GM23338 (cell line): ENCODE results near the gene ZBTB46. TPM values are rescaled to one million over a fixed set of nuclear protein-coding genes. Genes with fewer than 3 reads are reported as not detected.

Experiments
- ATAC-seq: fragments of 200-7000 bp; cut with Tn5 transposase; 3 replicates; pipeline ENCODE4 v1.9.1; 2020
- DNase-seq: peaks from one replicate; pipeline ENCODE4 v3.0.0-alpha.2; 2015; ENCODE audit warnings: low spot score
- H2AFZ ChIP-seq: fragments of 200-600 bp; sonication (generic); 2 replicates; pipeline ENCODE4 v1.8.0; 2016; ENCODE audit warnings: antibody characterized with exemption, mild to moderate bottlenecking, moderate library complexity
- H3F3A ChIP-seq: fragments of 200-600 bp; sonication (generic); replicated peaks from 2 replicates; pipeline ENCODE4 v1.8.0; 2017; ENCODE audit warnings: antibody characterized with exemption, mixed run types, low read depth
- H3K27ac ChIP-seq: fragments of 200-600 bp; sonication (generic); 2 replicates; pipeline ENCODE4 v1.6.1; 2016; ENCODE audit warnings: low read depth
- H3K27me3 ChIP-seq: fragments of 200-600 bp; sonication (generic); 2 replicates; pipeline ENCODE4 v1.8.0; 2016; ENCODE audit warnings: mild to moderate bottlenecking, mixed run types, moderate library complexity; ENCODE audit not compliant: insufficient read depth
- H3K36me3 ChIP-seq: fragments of 200-600 bp; sonication (generic); 2 replicates; pipeline ENCODE4 v1.8.0; 2016; ENCODE audit warnings: mild to moderate bottlenecking; ENCODE audit not compliant: insufficient read depth
- H3K4me1 ChIP-seq: fragments of 200-600 bp; sonication (generic); 2 replicates; pipeline ENCODE4 v1.8.0; 2016; ENCODE audit warnings: mild to moderate bottlenecking, moderate library complexity; ENCODE audit not compliant: insufficient read depth
- H3K4me2 ChIP-seq: fragments of 200-600 bp; sonication (generic); 2 replicates; pipeline ENCODE4 v1.7.1; 2017; ENCODE audit warnings: mixed run types
- H3K4me3 ChIP-seq: fragments of 200-600 bp; sonication (generic); 2 replicates; pipeline ENCODE4 v1.6.1; 2016; ENCODE audit warnings: mixed run types
- H3K79me2 ChIP-seq: fragments of 200-600 bp; sonication (generic); replicated peaks from 2 replicates; pipeline ENCODE4 v1.8.0; 2017; ENCODE audit warnings: mild to moderate bottlenecking; ENCODE audit not compliant: insufficient read depth
- H3K9me2 ChIP-seq: fragments of 200-600 bp; sonication (generic); 2 replicates; pipeline ENCODE4 v1.8.0; 2017; ENCODE audit not compliant: insufficient read depth
- H4K20me1 ChIP-seq: fragments of 200-600 bp; sonication (generic); replicated peaks from 2 replicates; pipeline ENCODE4 v1.8.0; 2017; ENCODE audit warnings: mild to moderate bottlenecking; ENCODE audit not compliant: insufficient read depth
- H3K27ac Mint-ChIP-seq: 2 replicates; pipeline ENCODE4 v1.8.0; 2020; ENCODE audit warnings: inconsistent platforms, mild to moderate bottlenecking, moderate library complexity, mixed read lengths
- H3K27me3 Mint-ChIP-seq: 3 replicates; pipeline ENCODE4 v1.8.0; 2022; ENCODE audit warnings: low read depth, mild to moderate bottlenecking, moderate library complexity, mixed read lengths, inconsistent platforms; ENCODE audit not compliant: insufficient read depth, poor library complexity
- H3K36me3 Mint-ChIP-seq: 3 replicates; pipeline ENCODE4 v1.8.0; 2021; ENCODE audit warnings: low read depth, mild to moderate bottlenecking, inconsistent platforms, moderate library complexity, mixed read lengths
- H3K4me1 Mint-ChIP-seq: 3 replicates; pipeline ENCODE4 v1.8.0; 2020; ENCODE audit warnings: mild to moderate bottlenecking, inconsistent platforms, mixed read lengths
- H3K4me3 Mint-ChIP-seq: 3 replicates; pipeline ENCODE4 v1.8.0; 2021; ENCODE audit warnings: moderate library complexity, mild to moderate bottlenecking, inconsistent platforms, mixed read lengths
- H3K9me3 Mint-ChIP-seq: 3 replicates; pipeline ENCODE4 v1.8.0; 2020; ENCODE audit warnings: moderate library complexity, mild to moderate bottlenecking, inconsistent platforms, mixed read lengths
- CTCF ChIP-seq, 2 experiments: fragments of 200-600 bp in 1 of 2; sonication (generic) in 1 of 2; conservative IDR thresholded peaks; 2 replicates each; pipeline versions ENCODE4 v1.5.1 to v1.6.1; 2016 to 2017; ENCODE audit warnings: antibody characterized with exemption in 2 of 2, low read depth in 2 of 2, mild to moderate bottlenecking in 2 of 2, moderate library complexity in 1 of 2
- ETS1 ChIP-seq: IDR thresholded peaks from 2 replicates; pipeline ENCODE4 v1.6.1; 2016; ENCODE audit warnings: antibody characterized with exemption
- EZH2 ChIP-seq: fragments of 200-600 bp; sonication (generic); IDR thresholded peaks from one replicate; pipeline ENCODE4 v1.8.0; 2017; ENCODE audit warnings: antibody characterized with exemption, mild to moderate bottlenecking, low read depth; ENCODE audit not compliant: unreplicated experiment
- EZH2phosphoT487 ChIP-seq: fragments of 200-600 bp; sonication (generic); IDR thresholded peaks from one replicate; pipeline ENCODE4 v1.8.1; 2018; ENCODE audit warnings: antibody characterized with exemption; ENCODE audit not compliant: unreplicated experiment
- JUNB ChIP-seq: IDR thresholded peaks from one replicate; pipeline ENCODE4 v1.6.1; 2016; ENCODE audit warnings: antibody characterized with exemption; ENCODE audit not compliant: unreplicated experiment
- NANOG ChIP-seq: IDR thresholded peaks from 2 replicates; pipeline ENCODE4 v1.6.1; 2016; ENCODE audit warnings: antibody characterized with exemption, borderline replicate concordance
- POLR2AphosphoS5 ChIP-seq: IDR thresholded peaks from 2 replicates; pipeline ENCODE4 v1.6.1; 2016; ENCODE audit warnings: antibody characterized with exemption, low read depth
- REST ChIP-seq: IDR thresholded peaks from one replicate; pipeline ENCODE4 v1.6.1; 2018; ENCODE audit warnings: antibody characterized with exemption; ENCODE audit not compliant: unreplicated experiment
- STAT1 ChIP-seq: IDR thresholded peaks from one replicate; pipeline ENCODE4 v1.6.1; 2016; ENCODE audit warnings: antibody characterized with exemption; ENCODE audit not compliant: unreplicated experiment
- ZNF114 ChIP-seq: fragments of 250-450 bp; sonication (Bioruptor Pico); IDR thresholded peaks from 2 replicates; pipeline ENCODE4 v1.5.0; 2020; ENCODE audit warnings: mild to moderate bottlenecking, moderate library complexity
- ZNF462 ChIP-seq: fragments of 250-450 bp; sonication (Bioruptor Pico); IDR thresholded peaks from 2 replicates; pipeline ENCODE4 v1.5.0; 2020; ENCODE audit warnings: mild to moderate bottlenecking, moderate library complexity
- polyA plus RNA-seq: library from polyadenylated mRNA; unstranded; fragments of >200 nt; fragmentation: Nextera tagmentation; extraction: Ambion mirVana; gene quantifications from 2 replicates; pipeline ENCODE4 v1.2.1, GENCODE V29; 2016
- total RNA-seq: library from RNA; depleted of rRNA; stranded (reverse); fragments of >200 nt; shearing (Covaris generic); gene quantifications from 2 replicates; pipeline ENCODE4 v1.2.3, GENCODE V29; 2014

The ZBTB46 gene
- total and polyA plus RNA-seq, 2 experiments from 2014 or later = 3.2 to 26.9 TPM

- Histone ChIP-seq H3K9me2 (no peaks in the 10 kb centered on the region), H3K27me3 (no peaks in the 10 kb centered on the region), H4K20me1 (peaks cover 14% of the 10 kb centered on the region), H3K4me3 (no peak overlapping the region), H3F3A (peaks cover 9% of the 10 kb centered on the region; the same call in 1 of the 2 replicates), H3K4me2 (no peak overlapping the region), H3K79me2 (peaks cover 28% of the 10 kb centered on the region), H2AFZ (no peak overlapping the region), H3K27ac (no peak overlapping the region), H3K36me3 (no peaks in the 10 kb centered on the region), H3K4me1 (no peaks in the 10 kb centered on the region; the same call in 1 of the 2 replicates)
- peaks cover 26% of the 10 kb centered on the region for H3K36me3 Mint-ChIP-seq
- no peaks in the 10 kb centered on the region for H3K9me3 Mint-ChIP-seq
- H3K4me1 Mint-ChIP-seq = peaks cover 10% of the 10 kb centered on the region
- H3K27ac Mint-ChIP-seq = no peak overlapping the region
- peaks cover 12% of the 10 kb centered on the region for H3K27me3 Mint-ChIP-seq
- H3K4me3 Mint-ChIP-seq = peak overlapping the region; percentile 32
- DNase-seq (no peak), ATAC-seq (no peak)
- TF ChIP-seq NANOG (no peak), POLR2AphosphoS5 (no peak), STAT1 (no peak), ETS1 (no peak), EZH2phosphoT487 (no peak), REST (no peak), ZNF462 (CRISPR knock-in tag) (no peak), JUNB (no peak), CTCF (conservative IDR thresholded peaks at IDR 0.05; ENCODE audit: low read depth in 2 of 2) (no peak), EZH2 (no peak), ZNF114 (CRISPR knock-in tag) (no peak)
These were observed 125.6 kb downstream of the ZBTB46 start for GRCh38 chr20:63705232-63706026.
